Measurements from ENCODE around the gene LSM4. TPM values are rescaled to one million over a fixed set of nuclear protein-coding genes. Genes with fewer than 3 reads are reported as not detected.

Gene LSM4
- total and polyA plus RNA-seq, 2 of the 4 experiments (the other 2 are of a cell fraction) = 44.8 to 118 TPM

DNA sequence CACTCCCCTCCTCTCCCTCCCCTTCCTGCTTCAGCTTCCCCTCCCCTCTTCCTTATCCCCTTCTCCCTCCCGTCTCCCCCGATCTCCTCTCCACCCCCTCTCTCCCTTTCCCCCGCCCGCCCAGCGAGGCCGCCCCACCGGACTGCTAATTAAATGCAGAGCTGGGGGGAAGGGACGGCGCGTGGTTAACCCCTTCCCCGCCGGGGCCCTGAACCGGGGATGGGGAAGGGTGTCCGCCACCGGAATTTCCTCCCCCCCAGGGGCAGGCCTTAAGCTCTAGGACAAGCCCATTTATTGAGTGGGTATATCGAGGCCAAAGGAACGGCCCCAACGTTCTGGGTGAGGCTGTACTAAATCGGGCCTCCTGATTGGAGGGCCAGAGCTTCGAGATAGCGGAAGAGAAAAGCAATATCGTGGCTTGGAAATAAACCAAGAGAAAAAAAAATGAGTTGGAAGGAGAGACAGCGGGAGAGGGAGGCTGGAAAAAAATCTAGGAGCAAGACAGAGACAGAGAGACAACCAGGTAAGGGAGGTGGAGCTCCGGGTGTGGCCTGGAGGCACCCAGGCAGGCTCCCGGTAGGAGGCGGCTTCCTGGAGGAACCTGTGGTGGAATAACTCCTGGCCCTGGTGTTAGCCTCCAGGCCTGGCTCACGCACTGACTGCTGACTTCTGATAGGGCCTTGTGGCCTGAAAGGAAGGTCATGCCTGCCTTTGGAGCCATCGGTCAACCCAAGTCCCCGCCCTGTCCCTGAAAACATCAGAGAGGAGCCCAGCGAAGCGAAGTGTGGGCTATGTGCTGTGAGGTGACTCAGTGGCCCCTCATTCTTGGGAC is 29.9 kb downstream of the LSM4 start:
- Histone ChIP-seq H3K9me3 (ENCODE audit: control insufficient read depth, insufficient read depth, low read length) (no peaks in the 10 kb centered on the region), H3K79me1 (ENCODE audit: low read depth in 1 of 2, low read length in 2 of 2) (peaks cover 0 to 4% of the 10 kb centered on the region in 2 experiments; a peak in 1 of 4 replicates), H3K4me1 (ENCODE audit: control insufficient read depth, insufficient read depth, low read length) (peaks cover 26% of the 10 kb centered on the region), H3K18ac (ENCODE audit: low read depth, low read length) (peak overlapping the region; percentile 74), H4K8ac (ENCODE audit: low read depth in 2 of 2, low read length in 2 of 2) (peak overlapping the region; percentile 98 to 100), H4K91ac (ENCODE audit: insufficient read depth, low read depth, low read length) (peak overlapping the region; percentile 98), H3K27me3 (ENCODE audit: control insufficient read depth, insufficient read depth, low read length) (no peaks in the 10 kb centered on the region), H3K27ac (ENCODE audit: insufficient read depth, low read length) (peak overlapping the region; percentile 92), H2BK15ac (ENCODE audit: low read depth, low read length) (peak overlapping the region; percentile 92; the same call in 2 of the 3 replicates), H2AFZ (replicated peaks; ENCODE audit: low read length, poor library complexity) (peak overlapping the region; percentile 95), H2BK5ac (ENCODE audit: low read depth, low read length, poor library complexity, severe bottlenecking) (peak overlapping the region; percentile 82), H4K20me1 (ENCODE audit: insufficient read depth, low read length) (no peaks in the 10 kb centered on the region), H3K4ac (ENCODE audit: low read depth, low read length) (peak overlapping the region; percentile 99), H3K36me3 (ENCODE audit: control insufficient read depth, insufficient read depth, low read length) (no peaks in the 10 kb centered on the region), H3K4me2 (ENCODE audit: low read depth, low read length) (peak overlapping the region; percentile 89), H3K9ac (ENCODE audit: low read depth, low read length) (peak overlapping the region; percentile 89), H4K5ac (ENCODE audit: low read depth, low read length) (peak overlapping the region; percentile 94), H3K56ac (ENCODE audit: extremely low read depth, insufficient read depth, low read length) (peak overlapping the region; percentile 84; the same call in 1 of the 2 replicates), H2AK5ac (ENCODE audit: low read depth, low read length) (peak overlapping the region; percentile 99), H2BK20ac (ENCODE audit: low read depth, low read length) (peak overlapping the region; percentile 79), H3K23ac (ENCODE audit: low read depth, low read length) (peak overlapping the region; percentile 93), H3K14ac (replicated peaks; ENCODE audit: low read depth, low read length) (peak overlapping the region; percentile 99), H2BK120ac (ENCODE audit: low read depth, low read length) (peak overlapping the region; percentile 94), H3K4me3 (ENCODE audit: insufficient read depth, low read depth, low read length) (peak overlapping the region; percentile 49), H2AK9ac (replicated peaks; ENCODE audit: low read depth, low read length, poor library complexity) (peak overlapping the region; percentile 99), H3K9me1 (ENCODE audit: insufficient read depth, low read length) (0 out of 2 replicates have a peak, but pooled peaks cover 2% of the 10 kb centered on the region)
- in situ Hi-C loops (cut with MboI; ENCODE audit: low sequenced_read_pairs) (no loop called here), dilution Hi-C loops (cut with HindIII; ENCODE audit: low sequenced_read_pairs, unreplicated experiment) (no loop called here), intact Hi-C loops (cut with micrococcal nuclease) (no loop called here)
- ChIA-PET POLR2A (ENCODE audit: unreplicated experiment) (interaction anchor here (0.5 to 2.4 kb wide), 9 partner anchors 11 to 1553 kb away, joined by 3 to 17 read pairs (median 8); partner anchors contain the start of gene JUND), CTCF (interaction anchor here (0.5 to 3.0 kb wide), 3 partner anchors 14 to 240 kb away, joined by 3 to 23 read pairs (median 5); no protein-coding TSS in a partner anchor)
- WGBS, 2 experiments (ENCODE audit: extremely low coverage in 2 of 2, insufficient read length in 1 of 2) = 24% methylated on average over 11 of the region's 31 CpGs; no CpG with 5 or more reads in 1 of the 2 experiments
- no TSS peak for BruUV-seq (replicated peaks)
- DNase-seq = peak; percentile 57
- peak; percentile 45 for ATAC-seq (ENCODE audit: low read depth)
- TF ChIP-seq BHLHE40 (IDR thresholded peaks at IDR 0.05; ENCODE audit: low read depth, low read length) = no peak
- TF ChIP-seq POLR2A (IDR thresholded peaks at IDR 0.05; ENCODE audit: low read depth, low read length) = no peak
- TF ChIP-seq CEBPB (IDR thresholded peaks at IDR 0.05; ENCODE audit: low read depth, low read length) = no peak
- no peak for TF ChIP-seq RAD21 (IDR thresholded peaks at IDR 0.05; ENCODE audit: low read length)
- no peak for TF ChIP-seq RFX5 (IDR thresholded peaks at IDR 0.05; ENCODE audit: low read depth, low read length)
- TF ChIP-seq FOS (IDR thresholded peaks at IDR 0.05; ENCODE audit: low read depth, low read length) = no peak
- TF ChIP-seq NFE2L2 (IDR thresholded peaks at IDR 0.05; ENCODE audit: low read depth, low read length) = no peak
- 0 out of 2 replicates have a peak, but pooled peaks have one; percentile 33 for TF ChIP-seq CHD1 (IDR thresholded peaks at IDR 0.05; ENCODE audit: low read depth, low read length)
- TF ChIP-seq, protein P1, sequence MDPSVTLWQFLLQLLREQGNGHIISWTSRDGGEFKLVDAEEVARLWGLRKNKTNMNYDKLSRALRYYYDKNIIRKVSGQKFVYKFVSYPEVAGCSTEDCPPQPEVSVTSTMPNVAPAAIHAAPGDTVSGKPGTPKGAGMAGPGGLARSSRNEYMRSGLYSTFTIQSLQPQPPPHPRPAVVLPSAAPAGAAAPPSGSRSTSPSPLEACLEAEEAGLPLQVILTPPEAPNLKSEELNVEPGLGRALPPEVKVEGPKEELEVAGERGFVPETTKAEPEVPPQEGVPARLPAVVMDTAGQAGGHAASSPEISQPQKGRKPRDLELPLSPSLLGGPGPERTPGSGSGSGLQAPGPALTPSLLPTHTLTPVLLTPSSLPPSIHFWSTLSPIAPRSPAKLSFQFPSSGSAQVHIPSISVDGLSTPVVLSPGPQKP (IDR thresholded peaks at IDR 0.05; ENCODE audit: borderline replicate concordance, low read depth, low read length) = no peak
- no peak for TF ChIP-seq SMC3 (IDR thresholded peaks at IDR 0.05; ENCODE audit: low read depth, low read length)
- no peak for TF ChIP-seq USF2 (IDR thresholded peaks at IDR 0.05; ENCODE audit: low read depth, low read length)
- TF ChIP-seq MAZ (IDR thresholded peaks at IDR 0.05; ENCODE audit: borderline replicate concordance, low read depth, low read length) = peak; percentile 61; the same call in 1 of the 2 replicates
- TF ChIP-seq MAFK (IDR thresholded peaks at IDR 0.05; ENCODE audit: low read depth, low read length) = no peak
- no peak for TF ChIP-seq MXI1 (IDR thresholded peaks at IDR 0.05; ENCODE audit: borderline replicate concordance, low read depth, low read length)
- TF ChIP-seq RCOR1 (IDR thresholded peaks at IDR 0.05; ENCODE audit: insufficient replicate concordance, low read length) = peak; percentile 73

Measured in IMR-90 (cell line).